Endothelial cell of umbilical vein (primary cell): ENCODE measurements around the gene TSFM. TPM values are rescaled to one million over a fixed set of nuclear protein-coding genes. Genes with fewer than 3 reads are reported as not detected.

Experiments used
- BruUV-seq: library from RNA; stranded (reverse); fragments of 400-500 nt; replicated peaks from 2 replicates; lab custom pipeline; 2021; lab: Mats Ljungman, UMichigan
- CTCF ChIA-PET: fragments of 300-600, 350-600 bp; sonication (Branson Sonifier 250); formaldehyde crosslinking; loops from one replicate; lab custom pipeline; 2021; ENCODE audit warnings: antibody characterized with exemption, inconsistent platforms; lab: Charles Lee
- POLR2A ChIA-PET: fragments of 300-600, 350-600 bp; sonication (Branson Sonifier 250); formaldehyde crosslinking; loops from one replicate; lab custom pipeline; 2021; ENCODE audit warnings: antibody characterized with exemption, inconsistent platforms; lab: Charles Lee
- DNase-seq: peaks from one replicate; pipeline ENCODE4 v3.0.0-alpha.2; 2011; ENCODE audit warnings: low read depth, low spot score
- FAIRE-seq: peaks from 2 replicates; lab custom pipeline; 2011; peaks lifted over from hg19 to GRCh38; lab: Jason Lieb, UNC
- H2AFZ ChIP-seq: 2 replicates; pipeline ENCODE4 v1.6.0; 2012; ENCODE audit warnings: low read depth, low read length, control low read depth, inconsistent platforms
- H3K27ac ChIP-seq: 2 replicates; pipeline ENCODE4 v1.5.1; 2011; ENCODE audit warnings: low read depth, mild to moderate bottlenecking, control low read depth, low read length, moderate library complexity; ENCODE audit not compliant: insufficient read depth
- H3K27me3 ChIP-seq, 2 experiments: 2 replicates each; pipeline versions ENCODE4 v1.6.0 to v1.6.1; 2011; ENCODE audit warnings: low read length in 2 of 2, mixed read lengths in 1 of 2; ENCODE audit not compliant: control insufficient read depth in 2 of 2, insufficient read depth in 2 of 2
- H3K36me3 ChIP-seq, 2 experiments: 2 replicates in 1 of 2; 3 replicates in 1 of 2; pipeline ENCODE4 v1.5.1; 2011; ENCODE audit warnings: low read length in 2 of 2, mild to moderate bottlenecking in 1 of 2, moderate library complexity in 1 of 2; ENCODE audit not compliant: control insufficient read depth in 2 of 2, insufficient read depth in 2 of 2; ENCODE audit errors: extremely low read depth in 1 of 2
- H3K4me1 ChIP-seq: 3 replicates; pipeline ENCODE4 v1.5.1; 2011; ENCODE audit warnings: mild to moderate bottlenecking, low read length; ENCODE audit not compliant: control insufficient read depth, insufficient read depth; ENCODE audit errors: extremely low read depth
- H3K4me2 ChIP-seq: 2 replicates; pipeline ENCODE4 v1.6.1; 2011; ENCODE audit warnings: low read length, control low read depth, mixed read lengths; ENCODE audit not compliant: insufficient read depth
- H3K4me3 ChIP-seq, 3 experiments: fragments of 200-600 bp in 1 of 3; sonication (generic), shearing (Covaris generic) in 1 of 3; replicated peaks in 1 of 3; 2 replicates each; pipeline ENCODE4 v1.5.1; 2011 to 2016; ENCODE audit warnings: control low read depth in 3 of 3, low read length in 3 of 3, mild to moderate bottlenecking in 2 of 3, inconsistent platforms in 1 of 3, low read depth in 1 of 3, moderate library complexity in 1 of 3; ENCODE audit not compliant: insufficient read depth in 1 of 3
- H3K79me2 ChIP-seq: 2 replicates; pipeline ENCODE4 v1.6.0; 2012; ENCODE audit warnings: low read length, inconsistent platforms; ENCODE audit not compliant: control insufficient read depth, insufficient read depth
- H3K9ac ChIP-seq: replicated peaks from 2 replicates; pipeline ENCODE3; 2011; ENCODE audit warnings: low read length, control low read depth; ENCODE audit not compliant: insufficient read depth; ENCODE audit errors: extremely low read depth
- H3K9me1 ChIP-seq: replicated peaks from 3 replicates; pipeline ENCODE4 v1.6.0; 2011; ENCODE audit warnings: mild to moderate bottlenecking, low read length; ENCODE audit not compliant: control insufficient read depth, insufficient read depth; ENCODE audit errors: extremely low read depth
- H3K9me3 ChIP-seq: replicated peaks from 2 replicates; pipeline ENCODE4 v1.5.1; 2012; ENCODE audit warnings: low read length, inconsistent platforms; ENCODE audit not compliant: control insufficient read depth, insufficient read depth
- H4K20me1 ChIP-seq: replicated peaks from 2 replicates; pipeline ENCODE3; 2011; ENCODE audit warnings: mild to moderate bottlenecking, low read length; ENCODE audit not compliant: control insufficient read depth, insufficient read depth; ENCODE audit errors: extremely low read depth
- CTCF ChIP-seq, 2 donors: IDR thresholded peaks; 1 replicate in 1 of 2; 2 replicates in 1 of 2; pipeline ENCODE4 v1.5.1; 2011; ENCODE audit warnings: low read length in 2 of 2, mild to moderate bottlenecking in 2 of 2, moderate library complexity in 2 of 2, control low read depth in 1 of 2, inconsistent platforms in 1 of 2, low read depth in 1 of 2; ENCODE audit not compliant: insufficient read depth in 1 of 2; ENCODE audit errors: extremely low read depth in 1 of 2
- GATA2 ChIP-seq: IDR thresholded peaks from 2 replicates; pipeline ENCODE4 v1.7.0; 2011; ENCODE audit warnings: low read depth, mild to moderate bottlenecking, moderate library complexity, mixed read lengths, low read length; ENCODE audit not compliant: insufficient read length, insufficient read depth
- JUN ChIP-seq: IDR thresholded peaks from 2 replicates; pipeline ENCODE4 v1.6.1; 2011; ENCODE audit warnings: borderline replicate concordance, low read depth; ENCODE audit not compliant: insufficient read length, insufficient read depth
- MYC ChIP-seq: IDR thresholded peaks from one replicate; pipeline ENCODE4 v1.6.1; 2011; ENCODE audit warnings: mild to moderate bottlenecking, low read depth, low read length
- POLR2A ChIP-seq: IDR thresholded peaks from 2 replicates; pipeline ENCODE4 v1.6.1; 2012; ENCODE audit warnings: low read depth, mild to moderate bottlenecking, control low read depth, low read length
- dilution Hi-C: fragments of 300-500 bp; cut with MboI; formaldehyde crosslinking; loops from one replicate; pipeline ENCODE4 v1.15.0; 2019; ENCODE audit warnings: low sequenced_read_pairs; ENCODE audit not compliant: extremely low pct_ligation_motif_present
- intact Hi-C: fragments of 100-400 bp; cut with micrococcal nuclease; formaldehyde crosslinking; loops from one replicate; pipeline ENCODE4 v1.10.0; 2022
- polyA plus RNA-seq, 4 experiments: library from polyadenylated mRNA; depleted of rRNA in 3 of 4; stranded (reverse) in 3 of 4; unstranded in 1 of 4; fragments of >200 nt; gene quantifications; 2 replicates each; pipeline versions ENCODE4 v1.2.1 to v1.2.3, GENCODE V29; 2011 to 2012; ENCODE audit warnings: missing spikeins in 1 of 4
- total RNA-seq: library from RNA; stranded (reverse); gene quantifications from 2 replicates; pipeline ENCODE4 v1.2.3, GENCODE V29; 2021

The TSFM gene
- total and polyA plus RNA-seq, 2 donors (not counting 3 experiments of a cell fraction or from before 2014, with no cell fraction given) = 16.5 to 41.8 TPM

DNA sequence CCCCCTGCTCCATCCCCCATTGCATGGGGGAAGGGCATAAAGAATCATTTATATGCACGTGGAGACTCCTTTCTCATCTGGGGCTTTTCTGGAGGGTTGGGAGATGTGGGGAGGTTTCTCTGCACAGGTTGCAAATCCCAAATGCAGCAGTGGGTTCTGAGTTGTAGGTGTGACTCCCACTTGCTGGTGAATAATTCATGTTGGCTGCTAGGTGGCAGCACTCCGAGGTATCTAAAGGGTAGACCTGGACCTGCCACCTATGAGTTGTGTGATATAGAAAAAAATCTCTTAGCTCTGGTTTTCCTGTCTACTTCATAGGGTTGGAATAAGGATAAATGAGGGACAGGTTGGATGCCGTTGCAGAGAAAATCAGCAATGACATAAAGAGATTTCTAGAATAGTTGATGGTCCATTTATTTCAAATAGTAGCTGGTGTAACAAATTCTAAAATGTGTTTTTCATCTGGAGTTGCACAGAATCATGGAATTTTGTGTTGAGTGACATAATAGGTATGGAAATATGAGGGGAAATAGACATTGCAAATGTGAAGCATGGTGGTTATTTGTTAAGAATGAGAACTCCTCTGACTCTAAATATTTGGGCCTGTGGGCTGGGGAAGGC, 23.1 kb upstream of the TSFM start:
- Histone ChIP-seq H3K4me2 (no peak overlapping the region), H3K36me3 (no peaks in the 10 kb centered on the region), H3K9ac (no peak overlapping the region), H3K4me1 (peaks cover 4% of the 10 kb centered on the region), H3K27me3 (peaks cover 29 to 30% of the 10 kb centered on the region in 2 experiments), H3K9me3 (no peaks in the 10 kb centered on the region), H2AFZ (no peak overlapping the region), H3K9me1 (no peaks in the 10 kb centered on the region), H3K27ac (no peak overlapping the region), H3K4me3 (no peak overlapping the region), H3K79me2 (no peaks in the 10 kb centered on the region), H4K20me1 (no peaks in the 10 kb centered on the region)
- ChIA-PET CTCF (interaction anchor here (0.6 to 2.8 kb wide), 9 partner anchors 9 to 195 kb away, joined by 3 to 12 read pairs (median 3); partner anchors contain the start of genes EEF1AKMT3, METTL1, TSFM and TSPAN31), POLR2A (no interaction called here)
- DNase-seq = no peak
- TF ChIP-seq POLR2A (no peak), JUN (no peak), MYC (no peak), GATA2 (no peak), CTCF (IDR thresholded peaks at IDR 0.05; ENCODE audit: extremely low read depth in 1 of 2, insufficient read depth in 1 of 2, low read depth in 1 of 2, low read length in 2 of 2) (peak in 1 of 2 donors; percentile 36)
- intact Hi-C loops = no loop called here
- peak; percentile 31 for FAIRE-seq
- BruUV-seq = no TSS peak
- dilution Hi-C loops = no loop called here
